NCI-H2196 treated with DMSO at 0.1 percent for 48 hours (cell line): ENCODE data around the gene NINJ1.
"Not testable (repeated sequence)": the region's sequence is repeated elsewhere in the genome, so short reads cannot be mapped to it uniquely, and the experiment has no call there.

ENCODE experiments used
- DNase-seq: peaks from one replicate; lab custom pipeline; 2025; ENCODE audit not compliant: unreplicated experiment; lab: John Stamatoyannopoulos, UW

NINJ1 gene

GRCh38 chr9:93120846-93121315, 13.2 kb downstream of the NINJ1 start:
- DNase-seq: no peak

GRCh38 chr9:93119953-93120845, 13.9 kb downstream of the NINJ1 start:
- DNase-seq: peak; percentile 47

GRCh38 chr9:93119703-93119952, 14.4 kb downstream of the NINJ1 start:
- no peak for DNase-seq

GRCh38 chr9:93118863-93119702, 15.0 kb downstream of the NINJ1 start:
- no peak for DNase-seq

GRCh38 chr9:93117924-93118862, 15.9 kb downstream of the NINJ1 start:
- DNase-seq: no peak

- not testable (repeated sequence) for DNase-seq
Measured at GRCh38 chr9:93117521-93117920, 16.5 kb downstream of the NINJ1 start.

- DNase-seq: no peak
Measured at GRCh38 chr9:93116072-93116961, 17.7 kb downstream of the NINJ1 start.

- DNase-seq: no peak
Measured at GRCh38 chr9:93115486-93116071, 18.5 kb downstream of the NINJ1 start.

- no peak for DNase-seq
Measured at GRCh38 chr9:93114984-93115335, 19.1 kb downstream of the NINJ1 start.

GRCh38 chr9:93114169-93114983, 19.7 kb downstream of the NINJ1 start:
- no peak for DNase-seq

- no peak for DNase-seq
Measured at GRCh38 chr9:93112864-93113389, 21.1 kb downstream of the NINJ1 start.

- DNase-seq: no peak
Measured at GRCh38 chr9:93112116-93112863, 21.8 kb downstream of the NINJ1 start.

GRCh38 chr9:93111371-93112115, 22.5 kb downstream of the NINJ1 start:
- no peak for DNase-seq

- DNase-seq: no peak
Measured at GRCh38 chr9:93111001-93111370, 23.1 kb downstream of the NINJ1 start.

- DNase-seq: no peak
Measured at GRCh38 chr9:93110311-93110855, 23.7 kb downstream of the NINJ1 start.

- no peak for DNase-seq
Measured at GRCh38 chr9:93108291-93109041, 25.6 kb downstream of the NINJ1 start.
